SK-N-SH (cell line): Measurements from ENCODE around the gene RFFL. TPM values are rescaled to one million over a fixed set of nuclear protein-coding genes. Genes with fewer than 3 reads are reported as not detected.

Experiments used
- CTCF ChIA-PET: fragments of 300-600, 350-600 bp; formaldehyde crosslinking; extraction: SDS; loops from one replicate; lab custom pipeline; 2021; lab: Yijun Ruan, JAX
- POLR2A ChIA-PET: fragments of 350-600 bp; sonication (Branson Sonifier 250); formaldehyde crosslinking; extraction: SDS; loops from one replicate; lab custom pipeline; 2020; ENCODE audit warnings: antibody characterized with exemption, inconsistent platforms; lab: Yijun Ruan, JAX
- DNase-seq: peaks from one replicate; pipeline ENCODE4 v3.0.0; 2012
- H2AFZ ChIP-seq: fragments of 200-600 bp; sonication (generic); 2 replicates; pipeline ENCODE4 v1.8.1; 2016; ENCODE audit warnings: antibody characterized with exemption, mild to moderate bottlenecking, low read depth
- H3F3A ChIP-seq: fragments of 200-600 bp; sonication (generic); replicated peaks from 2 replicates; pipeline ENCODE3; 2016; ENCODE audit warnings: antibody characterized with exemption, mild to moderate bottlenecking; ENCODE audit not compliant: insufficient read depth
- H3K27ac ChIP-seq, 2 experiments: fragments of 200-500 bp in 1 of 2; fragments of 200-600 bp in 1 of 2; sonication (Bioruptor generic) in 1 of 2; sonication (generic), shearing (Covaris generic) in 1 of 2; 2 replicates each; pipeline versions ENCODE4 v1.5.1 to v1.6.1; 2014 to 2016; ENCODE audit warnings: low read depth in 2 of 2, inconsistent platforms in 1 of 2, low read length in 1 of 2, mild to moderate bottlenecking in 1 of 2, mixed read lengths in 1 of 2
- H3K27me3 ChIP-seq: fragments of 200-600 bp; sonication (generic), shearing (Covaris generic); 2 replicates; pipeline ENCODE4 v1.6.1; 2016; ENCODE audit warnings: mixed run types; ENCODE audit not compliant: insufficient read depth
- H3K36me3 ChIP-seq, 2 experiments: fragments of 200-500 bp in 1 of 2; fragments of 200-600 bp in 1 of 2; sonication (Bioruptor generic) in 1 of 2; sonication (generic) in 1 of 2; replicated peaks in 1 of 2; 2 replicates each; pipeline versions ENCODE3 to v1.5.1; 2014 to 2016; ENCODE audit warnings: low read length in 1 of 2, mild to moderate bottlenecking in 1 of 2; ENCODE audit not compliant: insufficient read depth in 2 of 2, control insufficient read depth in 1 of 2
- H3K4me1 ChIP-seq, 2 experiments: fragments of 200-500 bp in 1 of 2; fragments of 200-600 bp in 1 of 2; sonication (Bioruptor generic) in 1 of 2; sonication (generic), shearing (Covaris generic) in 1 of 2; 2 replicates each; pipeline versions ENCODE4 v1.5.1 to v1.6.1; 2014 to 2016; ENCODE audit warnings: low read depth in 1 of 2, low read length in 1 of 2, mixed run types in 1 of 2; ENCODE audit not compliant: insufficient read depth in 2 of 2, control insufficient read depth in 1 of 2
- H3K4me2 ChIP-seq: fragments of 200-600 bp; sonication (generic), shearing (Covaris generic); 2 replicates; pipeline ENCODE4 v1.6.1; 2017; ENCODE audit warnings: mixed run types
- H3K4me3 ChIP-seq, 2 experiments: fragments of 200-500 bp in 1 of 2; fragments of 200-600 bp in 1 of 2; sonication (Bioruptor generic) in 1 of 2; sonication (generic), shearing (Covaris generic) in 1 of 2; 2 replicates each; pipeline versions ENCODE4 v1.5.1 to v1.8.1; 2014 to 2016; ENCODE audit warnings: low read depth in 2 of 2, inconsistent platforms in 1 of 2, low read length in 1 of 2, mild to moderate bottlenecking in 1 of 2, mixed read lengths in 1 of 2, moderate library complexity in 1 of 2
- H3K79me2 ChIP-seq: fragments of 200-600 bp; sonication (generic); 2 replicates; pipeline ENCODE4 v1.8.1; 2017; ENCODE audit warnings: mild to moderate bottlenecking; ENCODE audit not compliant: insufficient read depth
- H3K9ac ChIP-seq: fragments of 200-600 bp; sonication (generic); 2 replicates; pipeline ENCODE4 v1.6.1; 2017; ENCODE audit warnings: mixed run types
- H3K9me2 ChIP-seq: fragments of 200-600 bp; sonication (generic); 2 replicates; pipeline ENCODE4 v1.6.1; 2017; ENCODE audit warnings: mixed run types
- H3K9me3 ChIP-seq: fragments of 200-600 bp; sonication (generic); 2 replicates; pipeline ENCODE4 v1.6.1; 2017; ENCODE audit warnings: mixed run types, mild to moderate bottlenecking, moderate library complexity
- H4K20me1 ChIP-seq: fragments of 200-600 bp; sonication (generic); 2 replicates; pipeline ENCODE4 v1.6.1; 2017; ENCODE audit warnings: mild to moderate bottlenecking, mixed run types; ENCODE audit not compliant: insufficient read depth
- EP300 ChIP-seq, 2 experiments: IDR thresholded peaks; 2 replicates each; pipeline versions ENCODE4 v1.4.0 to v1.6.1; 2012; ENCODE audit warnings: borderline replicate concordance in 1 of 2, low read depth in 1 of 2, low read length in 1 of 2
- FOXJ3 ChIP-seq: sonication (generic); formaldehyde crosslinking; IDR thresholded peaks from 2 replicates; pipeline ENCODE4 v1.5.1; 2020; ENCODE audit warnings: mild to moderate bottlenecking, missing genetic modification reagents
- FOXM1 ChIP-seq: IDR thresholded peaks from 2 replicates; pipeline ENCODE4 v1.4.0; 2012; ENCODE audit warnings: low read depth, mild to moderate bottlenecking
- GABPA ChIP-seq: IDR thresholded peaks from 2 replicates; pipeline ENCODE4 v1.4.0; 2012; ENCODE audit warnings: low read depth, mild to moderate bottlenecking
- GATA2 ChIP-seq: sonication (generic); formaldehyde crosslinking; IDR thresholded peaks from 2 replicates; pipeline ENCODE4 v1.5.0; 2020; ENCODE audit warnings: mild to moderate bottlenecking, missing genetic modification reagents
- JUND ChIP-seq: IDR thresholded peaks from 2 replicates; pipeline ENCODE4 v1.4.0; 2012
- MAX ChIP-seq: IDR thresholded peaks from 2 replicates; pipeline ENCODE4 v1.4.0; 2012; ENCODE audit warnings: low read depth
- MEF2A ChIP-seq: IDR thresholded peaks from 2 replicates; pipeline ENCODE4 v1.4.0; 2012; ENCODE audit warnings: low read depth, borderline replicate concordance
- NFIC ChIP-seq: IDR thresholded peaks from 2 replicates; pipeline ENCODE4 v1.4.0; 2012; ENCODE audit warnings: borderline replicate concordance
- POLR2AphosphoS5 ChIP-seq: IDR thresholded peaks from 2 replicates; pipeline ENCODE4 v1.6.1; 2012; ENCODE audit warnings: low read depth, low read length
- RCOR1 ChIP-seq: fragments of 150-350 bp; IDR thresholded peaks from 2 replicates; pipeline ENCODE4 v1.6.1; 2017; ENCODE audit warnings: antibody characterized with exemption, low read length
- REST ChIP-seq: IDR thresholded peaks from 2 replicates; pipeline ENCODE4 v1.6.1; 2012; ENCODE audit warnings: mild to moderate bottlenecking, low read depth, low read length, moderate library complexity
- RFX5 ChIP-seq: IDR thresholded peaks from 2 replicates; pipeline ENCODE4 v1.6.1; 2012; ENCODE audit warnings: mild to moderate bottlenecking, improper control_type of control experiment, low read length
- RXRA ChIP-seq: IDR thresholded peaks from 2 replicates; pipeline ENCODE4 v1.4.0; 2012; ENCODE audit warnings: low read depth, mild to moderate bottlenecking, borderline replicate concordance
- SIN3A ChIP-seq: IDR thresholded peaks from 2 replicates; pipeline ENCODE4 v1.6.1; 2012; ENCODE audit warnings: low read depth, mild to moderate bottlenecking, low read length, moderate library complexity, borderline replicate concordance
- WGBS: methylation state at CpG from one replicate; pipeline ENCODE4 v1.1.6; 2017; ENCODE audit warnings: low lambda C conversion rate; 5-methylcytosine and 5-hydroxymethylcytosine counted together
- polyA plus RNA-seq, 3 experiments: library from polyadenylated mRNA; depleted of rRNA; stranded (reverse); fragments of >200 nt; gene quantifications; 2 replicates each; pipeline ENCODE4 v1.2.3, GENCODE V29; 2012
- TF ChIP-seq, protein P1 (sequence below): IDR thresholded peaks from 2 replicates; pipeline ENCODE4; 2012
- TF ChIP-seq, protein P2 (sequence below): IDR thresholded peaks from 2 replicates; pipeline ENCODE4 v1.4.0; 2012; ENCODE audit warnings: low read depth, borderline replicate concordance

RFFL gene
- polyA plus RNA-seq, 1 of the 3 experiments (the other 2 are of a cell fraction), result 10.1 TPM

- TF ChIP-seq, protein P1, sequence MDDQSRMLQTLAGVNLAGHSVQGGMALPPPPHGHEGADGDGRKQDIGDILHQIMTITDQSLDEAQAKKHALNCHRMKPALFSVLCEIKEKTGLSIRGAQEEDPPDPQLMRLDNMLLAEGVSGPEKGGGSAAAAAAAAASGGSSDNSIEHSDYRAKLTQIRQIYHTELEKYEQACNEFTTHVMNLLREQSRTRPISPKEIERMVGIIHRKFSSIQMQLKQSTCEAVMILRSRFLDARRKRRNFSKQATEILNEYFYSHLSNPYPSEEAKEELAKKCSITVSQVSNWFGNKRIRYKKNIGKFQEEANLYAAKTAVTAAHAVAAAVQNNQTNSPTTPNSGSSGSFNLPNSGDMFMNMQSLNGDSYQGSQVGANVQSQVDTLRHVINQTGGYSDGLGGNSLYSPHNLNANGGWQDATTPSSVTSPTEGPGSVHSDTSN, result no peak
- TF ChIP-seq POLR2AphosphoS5, result no peak
- TF ChIP-seq, protein P2, sequence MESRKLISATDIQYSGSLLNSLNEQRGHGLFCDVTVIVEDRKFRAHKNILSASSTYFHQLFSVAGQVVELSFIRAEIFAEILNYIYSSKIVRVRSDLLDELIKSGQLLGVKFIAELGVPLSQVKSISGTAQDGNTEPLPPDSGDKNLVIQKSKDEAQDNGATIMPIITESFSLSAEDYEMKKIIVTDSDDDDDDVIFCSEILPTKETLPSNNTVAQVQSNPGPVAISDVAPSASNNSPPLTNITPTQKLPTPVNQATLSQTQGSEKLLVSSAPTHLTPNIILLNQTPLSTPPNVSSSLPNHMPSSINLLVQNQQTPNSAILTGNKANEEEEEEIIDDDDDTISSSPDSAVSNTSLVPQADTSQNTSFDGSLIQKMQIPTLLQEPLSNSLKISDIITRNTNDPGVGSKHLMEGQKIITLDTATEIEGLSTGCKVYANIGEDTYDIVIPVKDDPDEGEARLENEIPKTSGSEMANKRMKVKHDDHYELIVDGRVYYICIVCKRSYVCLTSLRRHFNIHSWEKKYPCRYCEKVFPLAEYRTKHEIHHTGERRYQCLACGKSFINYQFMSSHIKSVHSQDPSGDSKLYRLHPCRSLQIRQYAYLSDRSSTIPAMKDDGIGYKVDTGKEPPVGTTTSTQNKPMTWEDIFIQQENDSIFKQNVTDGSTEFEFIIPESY, result no peak
- no peak for TF ChIP-seq RCOR1
- TF ChIP-seq FOXM1, result no peak
- no peak for TF ChIP-seq FOXJ3
- no peak for TF ChIP-seq MAX
- no peak for TF ChIP-seq GATA2
- no peak for TF ChIP-seq RFX5
- TF ChIP-seq NFIC, result no peak
- no peak for TF ChIP-seq SIN3A
- TF ChIP-seq RXRA, result no peak
- no peak for TF ChIP-seq EP300 (IDR thresholded peaks at IDR 0.05; ENCODE audit: borderline replicate concordance in 1 of 2, low read depth in 1 of 2, low read length in 1 of 2)
- no peak for TF ChIP-seq MEF2A
- no peak for TF ChIP-seq JUND
- TF ChIP-seq REST, result no peak
- TF ChIP-seq GABPA, result no peak
- Histone ChIP-seq H3K9me3 (no peaks in the 10 kb centered on the region), H3K79me2 (no peaks in the 10 kb centered on the region), H4K20me1 (no peaks in the 10 kb centered on the region), H3K27ac (no peak overlapping the region), H3K9me2 (no peaks in the 10 kb centered on the region), H3K4me1 (peaks cover 1 to 6% of the 10 kb centered on the region in 2 experiments; a peak in 2 of 4 replicates), H3F3A (peaks cover 15% of the 10 kb centered on the region), H3K4me2 (no peak overlapping the region), H2AFZ (no peak overlapping the region), H3K36me3 (peaks cover 31 to 35% of the 10 kb centered on the region in 2 experiments), H3K27me3 (no peaks in the 10 kb centered on the region), H3K9ac (no peak overlapping the region), H3K4me3 (no peak overlapping the region)
- DNase-seq, result no peak
- CTCF ChIA-PET, result interaction anchor here (1.2 kb wide), 1 partner anchor 112 kb away, joined by 4 read pairs; no protein-coding TSS in a partner anchor
- POLR2A ChIA-PET, result no interaction called here
- 94% methylated on average over 3 of the region's 4 CpGs for WGBS
Observed at GRCh38 chr17:35006345-35006744, 57.2 kb downstream of the RFFL start.
